Mucosa of rectum (tissue), 2 donors: Measurements from ENCODE around the gene DDX4.

Experiments
- H3K27ac ChIP-seq, 2 donors: one replicate each; pipeline ENCODE4 v1.7.0; 2013; ENCODE audit warnings: inconsistent platforms in 2 of 2, low read depth in 2 of 2, low read length in 2 of 2
- H3K27me3 ChIP-seq, 2 donors: one replicate each; pipeline ENCODE4 v1.7.0; 2013; ENCODE audit warnings: low read length in 2 of 2; ENCODE audit not compliant: control insufficient read depth in 2 of 2, insufficient read depth in 2 of 2
- H3K36me3 ChIP-seq, 2 donors: one replicate each; pipeline ENCODE4 v1.7.0; 2013; ENCODE audit warnings: low read length in 2 of 2; ENCODE audit not compliant: control insufficient read depth in 2 of 2, insufficient read depth in 2 of 2
- H3K4me1 ChIP-seq, 2 donors: one replicate each; pipeline ENCODE4 v1.7.0; 2013; ENCODE audit warnings: low read length in 2 of 2, mild to moderate bottlenecking in 1 of 2; ENCODE audit not compliant: control insufficient read depth in 2 of 2, insufficient read depth in 2 of 2
- H3K4me3 ChIP-seq, 2 donors: one replicate each; pipeline ENCODE4 v1.7.0; 2013; ENCODE audit warnings: low read length in 2 of 2
- H3K9ac ChIP-seq, 2 donors: one replicate each; pipeline ENCODE4 v1.7.0; 2013; ENCODE audit warnings: low read length in 2 of 2, low read depth in 1 of 2, mild to moderate bottlenecking in 1 of 2
- H3K9me3 ChIP-seq, 2 donors: one replicate each; pipeline ENCODE4 v1.7.0; 2013; ENCODE audit warnings: low read length in 2 of 2; ENCODE audit not compliant: control insufficient read depth in 2 of 2
- donor health status: healthy.
- donor health status: Normal muscosa, but diverticular disease.

Gene DDX4

GRCh38 chr5:55720188-55720703, 17.6 kb upstream of the DDX4 start:
- Histone ChIP-seq H3K9ac (no peak overlapping the region), H3K4me3 (no peak overlapping the region), H3K9me3 (no peaks in the 10 kb centered on the region), H3K27ac (no peak overlapping the region), H3K36me3 (no peaks in the 10 kb centered on the region), H3K27me3 (peaks cover 0 to 7% of the 10 kb centered on the region in 2 donors), H3K4me1 (no peaks in the 10 kb centered on the region)

- no peaks in the 10 kb centered on the region for H3K9me3 ChIP-seq
- no peak overlapping the region for H3K4me3 ChIP-seq
- no peak overlapping the region for H3K27ac ChIP-seq
- H3K36me3 ChIP-seq, result no peaks in the 10 kb centered on the region
- H3K27me3 ChIP-seq, result peaks cover 0 to 7% of the 10 kb centered on the region in 2 donors
- no peak overlapping the region for H3K9ac ChIP-seq
- H3K4me1 ChIP-seq, result no peaks in the 10 kb centered on the region
Observed at GRCh38 chr5:55724281-55724680, 13.6 kb upstream of the DDX4 start.

DNA sequence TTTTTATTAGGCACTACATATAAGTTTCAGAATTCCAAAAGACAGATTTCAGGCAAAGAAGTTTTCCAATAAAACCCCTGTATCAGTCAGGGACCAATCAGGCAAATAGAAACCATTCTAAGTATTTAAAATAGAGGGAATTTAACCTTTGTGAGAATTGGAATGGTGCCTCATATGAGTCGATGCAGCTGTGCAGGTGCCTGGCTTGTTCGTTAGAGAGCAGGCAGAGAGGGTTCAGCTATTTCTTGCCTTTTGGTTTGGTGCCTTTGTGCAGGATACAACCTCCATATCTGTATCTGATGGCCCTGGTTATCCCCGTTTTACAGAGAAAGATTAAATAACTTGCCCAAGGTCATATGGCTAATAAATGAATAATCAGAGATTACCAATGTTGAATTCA, 6.0 kb upstream of the DDX4 start:
- no peak overlapping the region for H3K9ac ChIP-seq
- no peak overlapping the region for H3K4me3 ChIP-seq
- H3K9me3 ChIP-seq, result no peaks in the 10 kb centered on the region
- no peak overlapping the region for H3K27ac ChIP-seq
- H3K36me3 ChIP-seq, result no peaks in the 10 kb centered on the region
- no peaks in the 10 kb centered on the region for H3K4me1 ChIP-seq
- H3K27me3 ChIP-seq, result no peaks in the 10 kb centered on the region

DNA sequence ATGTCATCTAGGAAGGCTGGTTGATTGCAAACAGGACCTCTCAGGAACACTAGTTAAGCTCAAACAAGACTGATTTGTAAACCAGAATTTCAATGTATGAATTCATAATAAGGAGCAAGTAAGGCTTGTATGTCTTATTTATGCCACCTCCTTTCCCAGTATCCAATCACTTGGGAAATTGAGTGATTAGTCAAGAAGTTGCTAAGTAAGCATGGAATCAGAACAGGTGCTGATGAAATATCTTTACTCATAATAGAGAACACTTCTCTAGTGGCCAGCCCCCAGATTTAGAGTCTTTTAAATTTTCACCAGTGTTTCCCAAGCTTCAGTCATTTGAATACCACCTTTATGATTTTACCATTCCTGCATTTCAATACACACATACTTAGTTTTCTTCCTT, 5.3 kb upstream of the DDX4 start:
- Histone ChIP-seq H3K9me3 (no peaks in the 10 kb centered on the region), H3K9ac (no peak overlapping the region), H3K27me3 (no peaks in the 10 kb centered on the region), H3K27ac (no peak overlapping the region), H3K4me1 (no peaks in the 10 kb centered on the region), H3K36me3 (no peaks in the 10 kb centered on the region), H3K4me3 (no peak overlapping the region)

DNA sequence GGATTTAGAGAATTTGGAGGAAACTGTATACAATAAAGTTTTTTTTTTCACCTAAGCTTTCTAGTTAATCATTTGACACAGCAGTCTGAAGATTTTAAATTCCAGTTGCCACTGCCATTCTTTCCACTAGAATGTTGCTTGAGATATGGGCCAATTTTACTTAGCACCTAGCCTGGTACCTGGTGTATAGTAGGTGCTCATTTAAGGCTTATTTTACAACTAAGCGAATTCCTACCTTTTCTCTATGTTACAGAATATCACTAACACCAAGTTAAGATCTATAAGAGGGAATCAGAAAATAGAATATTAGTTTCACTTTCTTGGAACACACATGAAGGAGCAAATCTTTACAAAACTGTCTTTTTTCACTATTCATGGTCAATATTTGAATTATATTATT, 3.2 kb upstream of the DDX4 start:
- Histone ChIP-seq H3K9ac (no peak overlapping the region), H3K4me3 (no peak overlapping the region), H3K9me3 (no peaks in the 10 kb centered on the region), H3K27ac (no peak overlapping the region), H3K27me3 (no peaks in the 10 kb centered on the region), H3K36me3 (no peaks in the 10 kb centered on the region), H3K4me1 (no peaks in the 10 kb centered on the region)

GRCh38 chr5:55742778-55743177, 4.9 kb downstream of the DDX4 start:
- Histone ChIP-seq H3K9me3 (no peaks in the 10 kb centered on the region), H3K4me3 (no peak overlapping the region), H3K27ac (no peak overlapping the region), H3K27me3 (no peaks in the 10 kb centered on the region), H3K36me3 (no peaks in the 10 kb centered on the region), H3K9ac (no peak overlapping the region), H3K4me1 (no peaks in the 10 kb centered on the region)

- Histone ChIP-seq H3K4me3 (no peak overlapping the region), H3K9ac (no peak overlapping the region), H3K27ac (no peak overlapping the region), H3K36me3 (no peaks in the 10 kb centered on the region), H3K9me3 (no peaks in the 10 kb centered on the region), H3K27me3 (no peaks in the 10 kb centered on the region), H3K4me1 (no peaks in the 10 kb centered on the region)
Observed at GRCh38 chr5:55747778-55748318, 10.0 kb downstream of the DDX4 start.

DNA sequence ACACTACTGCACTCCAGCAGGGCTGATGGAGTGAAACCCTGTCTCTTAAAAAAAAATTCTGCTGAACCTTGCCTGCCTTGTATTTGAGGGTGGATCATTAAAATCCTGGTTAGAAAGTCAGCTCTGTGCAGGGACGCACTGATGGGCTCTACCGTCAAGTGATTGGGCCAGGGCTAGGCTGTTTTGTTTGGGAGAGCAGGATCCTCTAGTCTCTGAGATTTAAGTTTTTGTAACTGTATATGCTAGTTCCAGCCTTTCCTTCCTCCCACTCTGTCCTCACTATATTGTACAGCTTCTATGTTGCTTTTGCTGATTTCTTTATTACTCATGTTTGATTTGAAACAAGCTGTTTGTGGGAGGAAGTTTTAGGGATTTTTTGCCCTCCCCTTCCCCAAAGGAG, 11.5 kb downstream of the DDX4 start:
- Histone ChIP-seq H3K27ac (no peak overlapping the region), H3K9ac (no peak overlapping the region), H3K27me3 (no peaks in the 10 kb centered on the region), H3K36me3 (no peaks in the 10 kb centered on the region), H3K4me1 (no peaks in the 10 kb centered on the region), H3K4me3 (no peak overlapping the region), H3K9me3 (no peaks in the 10 kb centered on the region)

- Histone ChIP-seq H3K36me3 (no peaks in the 10 kb centered on the region), H3K4me3 (no peak overlapping the region), H3K27me3 (no peaks in the 10 kb centered on the region), H3K4me1 (no peaks in the 10 kb centered on the region), H3K9me3 (no peaks in the 10 kb centered on the region), H3K9ac (no peak overlapping the region), H3K27ac (no peak overlapping the region)
Observed at GRCh38 chr5:55750063-55750462, 12.2 kb downstream of the DDX4 start.

GRCh38 chr5:55750499-55750898, 12.6 kb downstream of the DDX4 start:
- no peaks in the 10 kb centered on the region for H3K27me3 ChIP-seq
- no peak overlapping the region for H3K27ac ChIP-seq
- H3K4me1 ChIP-seq, result no peaks in the 10 kb centered on the region
- H3K9me3 ChIP-seq, result no peaks in the 10 kb centered on the region
- H3K9ac ChIP-seq, result no peak overlapping the region
- H3K36me3 ChIP-seq, result no peaks in the 10 kb centered on the region
- no peak overlapping the region for H3K4me3 ChIP-seq

DNA sequence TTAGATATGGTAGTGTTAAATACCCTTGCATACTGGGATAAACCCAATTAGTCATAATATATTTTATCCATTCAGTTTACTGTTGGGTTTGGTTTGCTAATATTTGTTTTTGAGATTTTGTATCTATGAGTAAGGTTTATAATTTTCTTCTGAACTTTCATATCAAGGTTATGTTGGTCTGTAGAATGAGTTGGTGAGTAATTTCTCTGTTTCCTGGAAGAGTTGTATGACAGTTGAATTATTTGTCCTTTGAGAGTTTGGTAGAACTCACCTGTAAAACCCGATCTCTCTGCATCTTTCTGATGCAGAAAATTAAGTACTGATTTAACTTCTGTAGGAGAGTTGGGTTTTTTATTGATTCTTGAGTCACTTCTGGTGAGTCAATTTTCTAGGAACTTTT, 20.4 kb downstream of the DDX4 start:
- H3K9ac ChIP-seq, result no peak overlapping the region
- H3K36me3 ChIP-seq, result no peaks in the 10 kb centered on the region
- no peaks in the 10 kb centered on the region for H3K9me3 ChIP-seq
- H3K4me1 ChIP-seq, result no peaks in the 10 kb centered on the region
- H3K27me3 ChIP-seq, result no peaks in the 10 kb centered on the region
- H3K4me3 ChIP-seq, result no peak overlapping the region
- H3K27ac ChIP-seq, result no peak overlapping the region
